ENCODE measurements around the gene SPOUT1. TPM values are rescaled to one million over a fixed set of nuclear protein-coding genes. Genes with fewer than 3 reads are reported as not detected.

SPOUT1 gene
- total and polyA plus RNA-seq, 2 of the 13 experiments (the other 11 are each of a cell fraction or from before 2014, with no cell fraction given) = 39.0 to 45.8 TPM

DNA sequence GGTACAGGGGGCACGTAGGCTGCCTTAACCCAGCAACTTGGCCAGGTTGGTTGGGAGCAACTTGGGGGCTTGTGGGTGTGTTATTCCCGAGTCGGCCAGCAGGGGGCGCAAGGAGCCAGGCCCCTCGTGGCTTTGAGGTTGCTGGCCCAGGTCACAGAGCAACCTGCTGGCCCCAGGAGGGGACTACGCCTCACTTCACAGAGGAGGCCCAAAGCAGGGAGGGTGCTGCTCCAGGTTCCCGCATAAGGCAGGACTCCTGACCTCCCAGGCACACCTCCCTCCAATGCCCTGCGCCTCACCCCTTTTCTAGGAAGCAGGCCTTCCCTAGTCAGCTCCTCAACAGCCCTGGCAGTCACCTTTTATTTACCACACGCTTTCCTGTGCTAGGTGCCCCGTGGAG, 34.1 kb upstream of the SPOUT1 start:
- no TSS peak for BruUV-seq (replicated peaks)
- FAIRE-seq (peak; percentile 76), DNase-seq (ENCODE audit: low spot score) (peak; percentile 72), ATAC-seq (peak; percentile 99)
- 53% methylated on average over 5 of the region's 10 CpGs for WGBS (ENCODE audit: low lambda C conversion rate)
- Histone ChIP-seq H3K27ac (ENCODE audit: extremely low read length, insufficient read depth, low read length) (peak overlapping the region; percentile 49), H3K79me2 (ENCODE audit: insufficient read depth, low read length) (peaks cover 44% of the 10 kb centered on the region), H3K4me3 (replicated peaks in 1 of 3; ENCODE audit: insufficient read depth in 1 of 3, low read depth in 2 of 3, low read length in 3 of 3) (no peak overlapping the region; a peak in 1 of 6 replicates), H4K20me1 (ENCODE audit: insufficient read depth, low read length) (no peaks in the 10 kb centered on the region; the same call in 1 of the 2 replicates), H3K27me3 (ENCODE audit: control insufficient read depth in 1 of 2, insufficient read depth in 2 of 2, low read length in 2 of 2) (no peaks in the 10 kb centered on the region), H3K4me1 (ENCODE audit: insufficient read depth, low read length) (peaks cover 34% of the 10 kb centered on the region), H2AFZ (ENCODE audit: low read length) (no peak overlapping the region), H3K36me3 (replicated peaks in 1 of 2; ENCODE audit: control insufficient read depth in 1 of 2, insufficient read depth in 2 of 2, low read length in 2 of 2) (no peaks in the 10 kb centered on the region; a peak in 1 of 5 replicates), H3K4me2 (ENCODE audit: low read depth, low read length) (0 out of 2 replicates have a peak overlapping the region, but pooled peaks have one; percentile 29), H3K9me3 (ENCODE audit: low read length) (no peaks in the 10 kb centered on the region), H3K9ac (ENCODE audit: insufficient read depth, low read depth, low read length) (no peak overlapping the region; the same call in 1 of the 2 replicates)
- in situ Hi-C loops (cut with HindIII; ENCODE audit: extremely low pct_ligation_motif_present, low pct_unique_long_range_greater_than_20kb) (no loop called here), intact Hi-C loops (cut with micrococcal nuclease; ENCODE audit: unreplicated experiment) (loop anchor here (1.0 to 2.0 kb wide), 2 partner anchors 15 to 65 kb away; no protein-coding TSS in a partner anchor)
- POLR2A ChIA-PET = interaction anchor here (0.7 to 1.0 kb wide), 2 partner anchors 14 to 16 kb away, joined by 3 to 4 read pairs; no protein-coding TSS in a partner anchor
- CTCF ChIA-PET (ENCODE audit: low intra/inter-chr PET ratio, low total read pairs) = interaction anchor here (0.8 to 3.3 kb wide), 4 partner anchors 12 to 64 kb away, joined by 3 to 54 read pairs (median 11); no protein-coding TSS in a partner anchor
- no peak for TF ChIP-seq ZHX1 (CRISPR knock-in tag; IDR thresholded peaks at IDR 0.05; ENCODE audit: low read depth)
- TF ChIP-seq KLF12 (CRISPR knock-in tag; IDR thresholded peaks at IDR 0.05; ENCODE audit: borderline replicate concordance) = peak; percentile 33; the same call in 1 of the 2 replicates
- TF ChIP-seq CHD4 (IDR thresholded peaks at IDR 0.05; ENCODE audit: borderline replicate concordance, low read length) = no peak
- no peak for TF ChIP-seq CCAR2 (optimal IDR thresholded peaks at IDR 0.05; ENCODE audit: low read depth, low read length)
- TF ChIP-seq SP5 (CRISPR knock-in tag; IDR thresholded peaks at IDR 0.05; ENCODE audit: borderline replicate concordance, low read depth) = no peak
- TF ChIP-seq CCDC6 (CRISPR knock-in tag; IDR thresholded peaks at IDR 0.05) = no peak
- TF ChIP-seq PRPF4 (IDR thresholded peaks at IDR 0.05; ENCODE audit: low read depth, low read length, poor library complexity, severe bottlenecking) = no peak
- no peak for TF ChIP-seq ZNF281 (CRISPR knock-in tag; IDR thresholded peaks at IDR 0.05; ENCODE audit: borderline replicate concordance)
- TF ChIP-seq ZNF768 (CRISPR knock-in tag; IDR thresholded peaks at IDR 0.05) = peak; percentile 50; the same call in 1 of the 2 replicates
- TF ChIP-seq YY1 (IDR thresholded peaks at IDR 0.05; ENCODE audit: insufficient read depth, insufficient replicate concordance, low read depth, low read length) = peak; percentile 66
- TF ChIP-seq ZNF720 (CRISPR knock-in tag; IDR thresholded peaks at IDR 0.05) = no peak
- TF ChIP-seq ZNF329 (CRISPR knock-in tag; IDR thresholded peaks at IDR 0.05; ENCODE audit: low read depth) = 0 out of 2 replicates have a peak, but pooled peaks have one; percentile 25
- TF ChIP-seq HNRNPUL1 (IDR thresholded peaks at IDR 0.05; ENCODE audit: low read depth, low read length) = no peak
- peak; percentile 58; the same call in 1 of the 2 replicates for TF ChIP-seq PITX1 (CRISPR knock-in tag; IDR thresholded peaks at IDR 0.05)
- TF ChIP-seq ARNT2 (CRISPR knock-in tag; IDR thresholded peaks at IDR 0.05; ENCODE audit: low read depth) = 0 out of 2 replicates have a peak, but pooled peaks have one; percentile 48
- no peak for TF ChIP-seq ZNF230 (CRISPR knock-in tag; IDR thresholded peaks at IDR 0.05)
- TF ChIP-seq, protein P1, sequence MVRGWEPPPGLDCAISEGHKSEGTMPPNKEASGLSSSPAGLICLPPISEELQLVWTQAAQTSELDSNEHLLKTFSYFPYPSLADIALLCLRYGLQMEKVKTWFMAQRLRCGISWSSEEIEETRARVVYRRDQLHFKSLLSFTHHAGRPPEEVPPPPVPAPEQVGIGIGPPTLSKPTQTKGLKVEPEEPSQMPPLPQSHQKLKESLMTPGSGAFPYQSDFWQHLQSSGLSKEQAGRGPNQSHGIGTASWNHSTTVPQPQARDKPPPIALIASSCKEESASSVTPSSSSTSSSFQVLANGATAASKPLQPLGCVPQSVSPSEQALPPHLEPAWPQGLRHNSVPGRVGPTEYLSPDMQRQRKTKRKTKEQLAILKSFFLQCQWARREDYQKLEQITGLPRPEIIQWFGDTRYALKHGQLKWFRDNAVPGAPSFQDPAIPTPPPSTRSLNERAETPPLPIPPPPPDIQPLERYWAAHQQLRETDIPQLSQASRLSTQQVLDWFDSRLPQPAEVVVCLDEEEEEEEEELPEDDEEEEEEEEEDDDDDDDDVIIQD (CRISPR knock-in tag; IDR thresholded peaks at IDR 0.05; ENCODE audit: low read depth) = no peak
